ENCODE measurements around the gene NEK7. TPM values are rescaled to one million over a fixed set of nuclear protein-coding genes. Genes with fewer than 3 reads are reported as not detected.

Gene NEK7
- total RNA-seq, 3 donors from 2014 or later = 82.3 to 187 (median 105) TPM

GRCh38 chr1:198121056-198121826 is 35.6 kb upstream of the NEK7 start:
- intact Hi-C loops (cut with DNase I; ENCODE audit: low total_unique reads) = no loop called here
- TF ChIP-seq CTCF (IDR thresholded peaks at IDR 0.05) (no peak), POLR2A (IDR thresholded peaks at IDR 0.05) (no peak), POLR2AphosphoS5 (IDR thresholded peaks at IDR 0.05) (no peak)
- no peak for DNase-seq (ENCODE audit: low spot score in 2 of 2)

GRCh38 chr1:198122693-198123092 is 34.1 kb upstream of the NEK7 start:
- H3K4me3 ChIP-seq = no peak overlapping the region
- H3K4me1 ChIP-seq = no peaks in the 10 kb centered on the region
- no peak for DNase-seq (ENCODE audit: low spot score in 2 of 2)
- no peaks in the 10 kb centered on the region for H3K27me3 ChIP-seq
- H3K27ac ChIP-seq = no peak overlapping the region
- intact Hi-C loops (cut with DNase I; ENCODE audit: low total_unique reads) = no loop called here
- no peak for TF ChIP-seq POLR2AphosphoS5 (IDR thresholded peaks at IDR 0.05)
- no peak for TF ChIP-seq CTCF (IDR thresholded peaks at IDR 0.05)
- no peak for TF ChIP-seq POLR2A (IDR thresholded peaks at IDR 0.05)
- H3K36me3 ChIP-seq = no peaks in the 10 kb centered on the region
- no peaks in the 10 kb centered on the region for H3K9me3 ChIP-seq

More at GRCh38 chr1:198121056-198121826, 35.6 kb upstream of the NEK7 start:
- Histone ChIP-seq H3K4me3 (no peak overlapping the region), H3K27me3 (no peaks in the 10 kb centered on the region), H3K9me3 (no peaks in the 10 kb centered on the region), H3K4me1 (no peaks in the 10 kb centered on the region), H3K27ac (no peak overlapping the region), H3K36me3 (no peaks in the 10 kb centered on the region)

- no peaks in the 10 kb centered on the region for H3K36me3 ChIP-seq
- intact Hi-C loops (cut with DNase I; ENCODE audit: low total_unique reads) = no loop called here
- H3K9me3 ChIP-seq = no peaks in the 10 kb centered on the region
- no peaks in the 10 kb centered on the region for H3K4me1 ChIP-seq
- no peak for DNase-seq (ENCODE audit: low spot score in 2 of 2)
- no peak overlapping the region for H3K27ac ChIP-seq
- no peaks in the 10 kb centered on the region for H3K27me3 ChIP-seq
- TF ChIP-seq POLR2A (IDR thresholded peaks at IDR 0.05) (no peak), POLR2AphosphoS5 (IDR thresholded peaks at IDR 0.05) (no peak), CTCF (IDR thresholded peaks at IDR 0.05) (no peak)
- no peak overlapping the region for H3K4me3 ChIP-seq
Observed at GRCh38 chr1:198123133-198123532, 33.7 kb upstream of the NEK7 start.

GRCh38 chr1:198124673-198125072 is 32.1 kb upstream of the NEK7 start:
- Histone ChIP-seq H3K9me3 (no peaks in the 10 kb centered on the region), H3K4me3 (no peak overlapping the region), H3K27ac (no peak overlapping the region), H3K36me3 (no peaks in the 10 kb centered on the region), H3K4me1 (no peaks in the 10 kb centered on the region), H3K27me3 (no peaks in the 10 kb centered on the region)
- DNase-seq (ENCODE audit: low spot score in 2 of 2) = no peak
- TF ChIP-seq POLR2AphosphoS5 (IDR thresholded peaks at IDR 0.05) (no peak), CTCF (IDR thresholded peaks at IDR 0.05) (no peak), POLR2A (IDR thresholded peaks at IDR 0.05) (no peak)
- intact Hi-C loops (cut with DNase I; ENCODE audit: low total_unique reads) = no loop called here

- no peak overlapping the region for H3K4me3 ChIP-seq
- no peaks in the 10 kb centered on the region for H3K4me1 ChIP-seq
- H3K27me3 ChIP-seq = no peaks in the 10 kb centered on the region
- H3K27ac ChIP-seq = no peak overlapping the region
- no peaks in the 10 kb centered on the region for H3K9me3 ChIP-seq
- H3K36me3 ChIP-seq = no peaks in the 10 kb centered on the region
- intact Hi-C loops (cut with DNase I; ENCODE audit: low total_unique reads) = no loop called here
- TF ChIP-seq CTCF (IDR thresholded peaks at IDR 0.05) (no peak), POLR2A (IDR thresholded peaks at IDR 0.05) (no peak), POLR2AphosphoS5 (IDR thresholded peaks at IDR 0.05) (no peak)
- DNase-seq (ENCODE audit: low spot score in 2 of 2) = no peak
Observed at GRCh38 chr1:198125995-198126735, 30.6 kb upstream of the NEK7 start.
